ENCODE data around the gene ZNF438. TPM values are rescaled to one million over a fixed set of nuclear protein-coding genes. Genes with fewer than 3 reads are reported as not detected.

ZNF438 gene
- total and polyA plus RNA-seq, 2 of the 13 experiments (the other 11 are each of a cell fraction or from before 2014, with no cell fraction given), result 0.75 to 0.83 TPM

DNA sequence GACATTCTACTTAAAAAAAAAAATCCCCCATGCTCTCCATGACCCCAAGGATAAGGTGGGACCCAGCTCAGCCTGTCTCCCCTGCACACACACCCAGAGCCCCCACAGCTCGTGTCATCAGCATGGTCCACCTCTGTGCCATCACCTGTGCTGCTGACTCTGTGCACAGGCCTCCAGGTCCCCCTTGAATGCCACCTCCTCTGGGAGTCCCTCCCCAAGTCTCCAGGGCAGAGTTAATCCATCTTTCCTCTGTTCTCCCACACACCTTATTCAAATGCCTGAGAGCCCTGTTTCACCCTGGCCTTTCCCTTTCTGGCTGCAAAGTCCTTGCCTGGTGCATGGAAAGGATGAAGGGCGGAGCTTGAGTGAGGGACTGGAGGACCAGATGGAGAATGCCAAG lies 208.0 kb downstream of the ZNF438 start:
- Histone ChIP-seq H3K79me2 (ENCODE audit: insufficient read depth, low read length) (no peaks in the 10 kb centered on the region), H3K9me3 (ENCODE audit: low read length) (no peaks in the 10 kb centered on the region), H3K36me3 (replicated peaks in 1 of 2; ENCODE audit: control insufficient read depth in 1 of 2, insufficient read depth in 2 of 2, low read length in 2 of 2) (no peaks in the 10 kb centered on the region), H4K20me1 (ENCODE audit: insufficient read depth, low read length) (no peaks in the 10 kb centered on the region), H3K27me3 (ENCODE audit: control insufficient read depth in 1 of 2, insufficient read depth in 2 of 2, low read length in 2 of 2) (peaks cover 1 to 12% of the 10 kb centered on the region in 2 experiments; a peak in 3 of 5 replicates), H3K4me2 (ENCODE audit: low read depth, low read length) (no peak overlapping the region), H3K27ac (ENCODE audit: extremely low read length, insufficient read depth, low read length) (no peak overlapping the region), H3K4me1 (ENCODE audit: insufficient read depth, low read length) (no peaks in the 10 kb centered on the region), H3K4me3 (replicated peaks in 1 of 3; ENCODE audit: insufficient read depth in 1 of 3, low read depth in 2 of 3, low read length in 3 of 3) (no peak overlapping the region), H2AFZ (ENCODE audit: low read length) (no peak overlapping the region), H3K9ac (ENCODE audit: insufficient read depth, low read depth, low read length) (no peak overlapping the region)
- POLR2A ChIA-PET, result no interaction called here
- no peak for ATAC-seq
- CTCF ChIA-PET (ENCODE audit: low intra/inter-chr PET ratio, low total read pairs), result no interaction called here
- in situ Hi-C loops (cut with HindIII; ENCODE audit: extremely low pct_ligation_motif_present, low pct_unique_long_range_greater_than_20kb) (no loop called here), intact Hi-C loops (cut with micrococcal nuclease; ENCODE audit: unreplicated experiment) (no loop called here)
- no peak for DNase-seq (ENCODE audit: low spot score)
- FAIRE-seq, result no peak
- 20% methylated on average over 2 of the region's 2 CpGs for WGBS (ENCODE audit: low lambda C conversion rate)
- TF ChIP-seq KLF13 (CRISPR knock-in tag; IDR thresholded peaks at IDR 0.05), result no peak
- TF ChIP-seq FIP1L1 (IDR thresholded peaks at IDR 0.05; ENCODE audit: borderline replicate concordance, insufficient read depth, low read depth, low read length), result no peak
- TF ChIP-seq ZBTB7A (CRISPR knock-in tag; IDR thresholded peaks at IDR 0.05), result no peak
- TF ChIP-seq JUN (CRISPR knock-in tag; IDR thresholded peaks at IDR 0.05), result no peak
- TF ChIP-seq, protein P1, sequence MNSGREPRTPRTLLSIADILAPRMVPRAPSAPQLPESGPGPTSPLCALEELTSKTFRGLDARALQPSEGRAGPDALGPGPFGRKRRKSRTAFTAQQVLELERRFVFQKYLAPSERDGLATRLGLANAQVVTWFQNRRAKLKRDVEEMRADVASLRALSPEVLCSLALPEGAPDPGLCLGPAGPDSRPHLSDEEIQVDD (CRISPR knock-in tag; IDR thresholded peaks at IDR 0.05; ENCODE audit: borderline replicate concordance), result no peak
- no TSS peak for BruUV-seq (replicated peaks)

DNA sequence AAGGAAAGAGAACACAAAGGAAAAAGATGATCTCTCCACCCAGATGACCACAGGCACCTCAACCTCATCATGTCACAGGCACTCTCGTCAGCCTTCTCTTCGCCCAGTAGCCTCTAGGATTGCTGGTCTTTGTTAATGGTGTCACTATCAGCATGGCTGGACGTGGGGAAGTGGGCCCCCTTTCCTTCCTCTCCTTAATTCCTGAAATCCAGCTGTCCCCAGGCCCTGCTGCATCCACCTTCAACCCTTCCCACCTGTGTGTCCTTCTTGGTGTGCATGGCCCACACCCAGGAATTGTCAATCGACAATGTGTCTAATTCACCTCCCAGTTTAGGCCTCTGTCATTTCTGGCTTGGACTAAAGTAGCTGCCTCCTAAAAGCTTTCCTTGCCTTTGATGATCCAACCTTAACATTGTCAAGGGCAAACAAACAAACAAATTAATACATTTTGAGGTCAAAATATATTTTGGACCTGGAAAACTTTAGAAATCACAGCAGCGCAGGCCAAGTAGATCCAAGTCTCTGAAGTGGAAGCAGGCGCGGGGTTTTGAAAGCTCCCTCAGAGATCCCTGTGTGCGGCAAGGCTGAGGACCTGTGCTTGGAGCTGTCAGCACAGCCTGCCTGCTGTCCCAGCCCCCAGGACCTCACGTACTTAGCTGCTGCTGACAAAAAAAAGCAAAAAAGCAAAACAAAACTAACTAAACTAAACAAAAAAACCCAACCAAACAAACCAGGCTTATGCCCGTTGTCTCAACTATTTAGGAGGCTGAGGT lies 208.8 kb downstream of the ZNF438 start:
- Histone ChIP-seq H3K4me3 (replicated peaks in 1 of 3; ENCODE audit: insufficient read depth in 1 of 3, low read depth in 2 of 3, low read length in 3 of 3) (no peak overlapping the region), H3K4me1 (ENCODE audit: insufficient read depth, low read length) (no peaks in the 10 kb centered on the region), H3K36me3 (replicated peaks in 1 of 2; ENCODE audit: control insufficient read depth in 1 of 2, insufficient read depth in 2 of 2, low read length in 2 of 2) (no peaks in the 10 kb centered on the region), H3K9ac (ENCODE audit: insufficient read depth, low read depth, low read length) (no peak overlapping the region), H3K9me3 (ENCODE audit: low read length) (no peaks in the 10 kb centered on the region), H3K79me2 (ENCODE audit: insufficient read depth, low read length) (no peaks in the 10 kb centered on the region), H3K27me3 (ENCODE audit: control insufficient read depth in 1 of 2, insufficient read depth in 2 of 2, low read length in 2 of 2) (peaks cover 1 to 12% of the 10 kb centered on the region in 2 experiments; a peak in 3 of 5 replicates), H3K27ac (ENCODE audit: extremely low read length, insufficient read depth, low read length) (no peak overlapping the region), H2AFZ (ENCODE audit: low read length) (no peak overlapping the region), H4K20me1 (ENCODE audit: insufficient read depth, low read length) (no peaks in the 10 kb centered on the region), H3K4me2 (ENCODE audit: low read depth, low read length) (no peak overlapping the region)
- ChIA-PET CTCF (ENCODE audit: low intra/inter-chr PET ratio, low total read pairs) (no interaction called here), POLR2A (no interaction called here)
- FAIRE-seq, result no peak
- 44% methylated on average over 10 of the region's 10 CpGs for WGBS (ENCODE audit: low lambda C conversion rate)
- intact Hi-C loops (cut with micrococcal nuclease; ENCODE audit: unreplicated experiment) (no loop called here), in situ Hi-C loops (cut with HindIII; ENCODE audit: extremely low pct_ligation_motif_present, low pct_unique_long_range_greater_than_20kb) (no loop called here)
- TF ChIP-seq, protein P2, sequence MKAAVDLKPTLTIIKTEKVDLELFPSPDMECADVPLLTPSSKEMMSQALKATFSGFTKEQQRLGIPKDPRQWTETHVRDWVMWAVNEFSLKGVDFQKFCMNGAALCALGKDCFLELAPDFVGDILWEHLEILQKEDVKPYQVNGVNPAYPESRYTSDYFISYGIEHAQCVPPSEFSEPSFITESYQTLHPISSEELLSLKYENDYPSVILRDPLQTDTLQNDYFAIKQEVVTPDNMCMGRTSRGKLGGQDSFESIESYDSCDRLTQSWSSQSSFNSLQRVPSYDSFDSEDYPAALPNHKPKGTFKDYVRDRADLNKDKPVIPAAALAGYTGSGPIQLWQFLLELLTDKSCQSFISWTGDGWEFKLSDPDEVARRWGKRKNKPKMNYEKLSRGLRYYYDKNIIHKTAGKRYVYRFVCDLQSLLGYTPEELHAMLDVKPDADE (CRISPR knock-in tag; IDR thresholded peaks at IDR 0.05), result no peak
- TF ChIP-seq, protein P3, sequence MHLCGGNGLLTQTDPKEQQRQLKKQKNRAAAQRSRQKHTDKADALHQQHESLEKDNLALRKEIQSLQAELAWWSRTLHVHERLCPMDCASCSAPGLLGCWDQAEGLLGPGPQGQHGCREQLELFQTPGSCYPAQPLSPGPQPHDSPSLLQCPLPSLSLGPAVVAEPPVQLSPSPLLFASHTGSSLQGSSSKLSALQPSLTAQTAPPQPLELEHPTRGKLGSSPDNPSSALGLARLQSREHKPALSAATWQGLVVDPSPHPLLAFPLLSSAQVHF (CRISPR knock-in tag; IDR thresholded peaks at IDR 0.05), result no peak
- no peak for TF ChIP-seq RAD51 (IDR thresholded peaks at IDR 0.05; ENCODE audit: borderline replicate concordance)
- no peak for TF ChIP-seq ZSCAN9 (CRISPR knock-in tag; IDR thresholded peaks at IDR 0.05; ENCODE audit: borderline replicate concordance)
- no peak for TF ChIP-seq CEBPG (CRISPR knock-in tag; IDR thresholded peaks at IDR 0.05)
- TF ChIP-seq, protein P4, sequence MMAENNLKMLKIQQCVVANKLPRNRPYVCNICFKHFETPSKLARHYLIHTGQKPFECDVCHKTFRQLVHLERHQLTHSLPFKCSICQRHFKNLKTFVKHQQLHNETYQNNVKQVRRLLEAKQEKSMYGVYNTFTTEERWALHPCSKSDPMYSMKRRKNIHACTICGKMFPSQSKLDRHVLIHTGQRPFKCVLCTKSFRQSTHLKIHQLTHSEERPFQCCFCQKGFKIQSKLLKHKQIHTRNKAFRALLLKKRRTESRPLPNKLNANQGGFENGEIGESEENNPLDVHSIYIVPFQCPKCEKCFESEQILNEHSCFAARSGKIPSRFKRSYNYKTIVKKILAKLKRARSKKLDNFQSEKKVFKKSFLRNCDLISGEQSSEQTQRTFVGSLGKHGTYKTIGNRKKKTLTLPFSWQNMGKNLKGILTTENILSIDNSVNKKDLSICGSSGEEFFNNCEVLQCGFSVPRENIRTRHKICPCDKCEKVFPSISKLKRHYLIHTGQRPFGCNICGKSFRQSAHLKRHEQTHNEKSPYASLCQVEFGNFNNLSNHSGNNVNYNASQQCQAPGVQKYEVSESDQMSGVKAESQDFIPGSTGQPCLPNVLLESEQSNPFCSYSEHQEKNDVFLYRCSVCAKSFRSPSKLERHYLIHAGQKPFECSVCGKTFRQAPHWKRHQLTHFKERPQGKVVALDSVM (CRISPR knock-in tag; IDR thresholded peaks at IDR 0.05), result no peak
- ATAC-seq, result no peak
- no peak for DNase-seq (ENCODE audit: low spot score)
- BruUV-seq (replicated peaks), result no TSS peak

Data from HepG2 (cell line).